Panc1 (cell line): Measurements from ENCODE around the gene SLC25A43. TPM values are rescaled to one million over a fixed set of nuclear protein-coding genes. Genes with fewer than 3 reads are reported as not detected.
"Not testable (repeated sequence)": the region's sequence is repeated elsewhere in the genome, so short reads cannot be mapped to it uniquely, and the experiment has no call there.

ENCODE experiments used
- ATAC-seq: fragments of 200-7000 bp; cut with Tn5 transposase; 2 replicates; pipeline ENCODE4 v1.9.1; 2020; ENCODE audit warnings: mild to moderate bottlenecking, moderate library complexity
- BruUV-seq: library from RNA; stranded (reverse); fragments of 400-500 nt; replicated peaks from 2 replicates; lab custom pipeline; 2021; lab: Mats Ljungman, UMichigan
- CTCF ChIA-PET: fragments of 300-600 bp; sonication (Branson Sonifier 250); formaldehyde crosslinking; loops from one replicate; lab custom pipeline; 2022; ENCODE audit warnings: antibody characterized with exemption; lab: Charles Lee
- POLR2A ChIA-PET: fragments of 300-600 bp; sonication (Branson Sonifier 250); formaldehyde crosslinking; loops from one replicate; lab custom pipeline; 2022; ENCODE audit warnings: antibody characterized with exemption; lab: Charles Lee
- DNase-seq: peaks from one replicate; pipeline ENCODE4 v3.0.0-alpha.2; 2010; ENCODE audit warnings: low read depth, low spot score
- H3K27ac ChIP-seq: 2 replicates; pipeline ENCODE4 v1.5.1; 2011; ENCODE audit warnings: mild to moderate bottlenecking, low read length, inconsistent platforms
- H3K27me3 ChIP-seq: fragments of 200-500 bp; sonication (Bioruptor generic); 2 replicates; pipeline ENCODE4 v1.6.0; 2014; ENCODE audit warnings: low read length, inconsistent platforms; ENCODE audit not compliant: control insufficient read depth, insufficient read depth
- H3K36me3 ChIP-seq: fragments of 200-500 bp; sonication (Bioruptor generic); 2 replicates; pipeline ENCODE4 v1.5.1; 2014; ENCODE audit warnings: inconsistent platforms, mild to moderate bottlenecking, low read length, moderate library complexity; ENCODE audit not compliant: control insufficient read depth, insufficient read depth
- H3K4me1 ChIP-seq: 2 replicates; pipeline ENCODE4 v1.5.1; 2011; ENCODE audit warnings: inconsistent platforms, mild to moderate bottlenecking, low read length, moderate library complexity; ENCODE audit not compliant: control insufficient read depth, insufficient read depth
- H3K4me3 ChIP-seq, 2 experiments: 2 replicates each; pipeline ENCODE4 v1.5.1; 2011 to 2012; ENCODE audit warnings: low read depth in 2 of 2, low read length in 2 of 2, mild to moderate bottlenecking in 2 of 2, inconsistent platforms in 1 of 2, moderate library complexity in 1 of 2
- H3K9me3 ChIP-seq: fragments of 200-500 bp; sonication (Bioruptor generic); 2 replicates; pipeline ENCODE4 v1.5.1; 2014; ENCODE audit warnings: low read depth, mild to moderate bottlenecking, inconsistent platforms, low read length, moderate library complexity; ENCODE audit not compliant: control insufficient read depth, insufficient read depth
- CTCF ChIP-seq: fragments of 450-650 bp; IDR thresholded peaks from 2 replicates; pipeline ENCODE4 v1.5.1; 2017; ENCODE audit warnings: mild to moderate bottlenecking
- POLR2AphosphoS5 ChIP-seq: IDR thresholded peaks from 2 replicates; pipeline ENCODE4 v1.6.1; 2012; ENCODE audit warnings: mild to moderate bottlenecking, low read depth, low read length, moderate library complexity
- REST ChIP-seq, 2 experiments: IDR thresholded peaks; 2 replicates each; pipeline ENCODE4 v1.6.1; 2011 to 2012; ENCODE audit warnings: low read depth in 2 of 2, control low read depth in 1 of 2, low read length in 1 of 2, mild to moderate bottlenecking in 1 of 2, moderate library complexity in 1 of 2; ENCODE audit not compliant: insufficient read depth in 1 of 2
- SIN3A ChIP-seq: IDR thresholded peaks from 2 replicates; pipeline ENCODE4 v1.6.1; 2012; ENCODE audit warnings: low read depth, mild to moderate bottlenecking, low read length, moderate library complexity, borderline replicate concordance; ENCODE audit not compliant: insufficient read depth
- TCF7L2 ChIP-seq: IDR thresholded peaks from 2 replicates; pipeline ENCODE4 v1.6.1; 2011; ENCODE audit warnings: mild to moderate bottlenecking, low read depth, low read length, inconsistent platforms
- in situ Hi-C: cut with HindIII; loops from 2 replicates; pipeline ENCODE4 v1.10.0; 2016; ENCODE audit warnings: low sequenced_read_pairs, low pct_unique_long_range_greater_than_20kb
- intact Hi-C: fragments of 100-400 bp; cut with micrococcal nuclease; formaldehyde crosslinking; loops from one replicate; pipeline ENCODE4 v1.10.0; 2022; ENCODE audit not compliant: unreplicated experiment
- total RNA-seq: library from RNA; stranded (reverse); gene quantifications from one replicate; pipeline ENCODE4 v1.2.1, GENCODE V29; 2021; ENCODE audit not compliant: unreplicated experiment

SLC25A43 gene
- total RNA-seq, 1 experiment from 2014 or later = 35.5 TPM

- BruUV-seq = no TSS peak
- Histone ChIP-seq H3K27ac (no peak overlapping the region), H3K27me3 (no peaks in the 10 kb centered on the region), H3K4me1 (no peaks in the 10 kb centered on the region), H3K4me3 (no peak overlapping the region), H3K9me3 (no peaks in the 10 kb centered on the region), H3K36me3 (no peaks in the 10 kb centered on the region)
- no peak for DNase-seq
- in situ Hi-C loops (no loop called here), intact Hi-C loops (no loop called here)
- CTCF ChIA-PET = interaction anchor here (1.5 kb wide), 1 partner anchor 10 kb away, joined by 5 read pairs; no protein-coding TSS in a partner anchor
- no peak for TF ChIP-seq POLR2AphosphoS5
- no peak for TF ChIP-seq SIN3A
- TF ChIP-seq REST (IDR thresholded peaks at IDR 0.05; ENCODE audit: insufficient read depth in 1 of 2, low read depth in 2 of 2, low read length in 1 of 2) = no peak
- TF ChIP-seq CTCF = no peak
- TF ChIP-seq TCF7L2 = no peak
- POLR2A ChIA-PET = interaction anchor here (0.7 kb wide), 1 partner anchor 203 kb away, joined by 9 read pairs; no protein-coding TSS in a partner anchor
- ATAC-seq = no peak
Observed at GRCh38 chrX:119492463-119492862, 93.3 kb downstream of the SLC25A43 start.

GRCh38 chrX:119493851-119494495, 94.8 kb downstream of the SLC25A43 start:
- H3K36me3 ChIP-seq, H3K27me3 ChIP-seq, intact Hi-C loops, H3K4me1 ChIP-seq, ATAC-seq, in situ Hi-C loops, H3K4me3 ChIP-seq, H3K9me3 ChIP-seq, DNase-seq, H3K27ac ChIP-seq, BruUV-seq: not testable (repeated sequence)
- CTCF ChIA-PET = interaction anchor here (0.7 kb wide), 1 partner anchor 18 kb away, joined by 17 read pairs; no protein-coding TSS in a partner anchor
- POLR2A ChIA-PET = interaction anchor here (0.7 kb wide), 1 partner anchor 12 kb away, joined by 13 read pairs; no protein-coding TSS in a partner anchor
